GM19438 (cell line): ENCODE results near the gene MACC1.
"Not testable (repeated sequence)": the region's sequence is repeated elsewhere in the genome, so short reads cannot be mapped to it uniquely, and the experiment has no call there.

Experiments
- ATAC-seq: cut with Tn5 transposase; IDR thresholded peaks from one replicate; pipeline ENCODE4 v1.9.1; 2021; ENCODE audit warnings: low read depth; ENCODE audit not compliant: unreplicated experiment

MACC1 gene

DNA sequence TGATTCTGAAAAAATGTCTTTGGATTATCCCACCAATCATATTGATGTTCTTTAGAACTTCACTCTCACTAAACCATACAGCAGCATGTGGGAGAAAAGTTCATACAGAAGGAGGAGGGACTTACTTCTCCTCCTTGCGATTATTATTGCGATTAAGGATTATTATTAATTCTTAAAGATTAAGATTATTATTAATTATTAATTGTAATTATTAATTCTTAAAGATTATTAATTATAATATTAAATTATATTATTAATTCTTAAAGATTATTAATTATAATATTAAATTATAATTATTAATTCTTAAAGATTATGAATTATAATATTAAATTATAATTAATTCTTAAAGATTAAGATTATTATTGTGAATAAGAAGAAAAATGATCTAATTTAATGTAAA is 80.5 kb downstream of the MACC1 start:
- no peak for ATAC-seq

DNA sequence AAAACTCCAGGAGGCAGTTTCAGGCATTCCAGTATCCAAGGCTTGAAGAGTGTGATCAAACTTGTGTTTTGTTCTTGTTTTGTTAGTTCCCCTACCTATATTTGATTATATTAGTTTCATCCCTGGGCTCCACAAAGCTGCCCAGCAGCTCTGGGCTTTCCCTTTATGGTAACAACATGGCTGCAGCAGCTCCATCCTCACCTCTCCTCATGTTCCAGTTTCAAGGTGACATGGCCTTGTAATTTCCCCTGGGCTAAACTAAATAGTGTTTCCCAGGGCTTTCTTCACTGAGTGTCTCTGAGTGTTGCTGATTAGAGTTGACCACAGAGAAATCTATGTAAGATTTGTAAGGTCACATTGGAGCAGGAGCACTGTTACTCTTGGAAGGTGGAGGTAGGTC is 83.4 kb downstream of the MACC1 start:
- ATAC-seq, result no peak

DNA sequence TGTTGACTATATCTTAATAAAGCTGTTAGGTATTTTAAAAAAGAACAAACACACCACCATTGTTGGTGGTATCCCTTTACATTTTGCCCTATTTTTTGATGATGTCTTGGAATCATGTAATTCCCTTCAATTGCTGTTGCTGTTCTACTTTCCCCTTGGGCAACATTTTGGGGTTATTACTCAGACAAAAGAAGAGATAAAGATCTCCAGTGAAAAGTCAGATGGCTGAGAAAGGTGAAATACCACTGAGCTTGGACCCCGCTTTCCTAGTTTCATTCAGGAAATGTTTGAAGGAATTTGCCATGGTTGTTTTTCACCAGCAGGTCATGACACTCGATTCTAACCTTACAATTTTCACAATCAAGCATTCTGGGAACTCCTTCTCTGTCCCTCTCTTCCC is 84.6 kb downstream of the MACC1 start:
- no peak for ATAC-seq

DNA sequence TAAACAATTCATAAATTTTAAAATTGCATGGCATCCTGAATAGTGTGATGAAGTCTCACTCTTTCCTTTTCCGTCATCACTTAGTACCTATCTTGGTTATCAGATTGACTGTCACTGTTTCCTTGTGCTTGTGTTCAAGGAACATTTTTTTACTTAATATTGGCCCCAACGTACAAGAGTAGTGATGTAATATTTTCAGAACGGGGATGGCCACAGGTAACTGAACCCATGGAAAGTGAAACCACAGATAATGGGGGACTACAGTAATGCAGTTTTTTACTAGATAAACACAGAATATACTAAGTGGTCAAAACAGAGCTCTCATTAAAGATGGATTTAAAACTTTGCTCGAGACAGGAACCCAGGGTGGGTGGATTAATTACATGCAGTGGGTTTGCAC is 85.4 kb downstream of the MACC1 start:
- no peak for ATAC-seq

DNA sequence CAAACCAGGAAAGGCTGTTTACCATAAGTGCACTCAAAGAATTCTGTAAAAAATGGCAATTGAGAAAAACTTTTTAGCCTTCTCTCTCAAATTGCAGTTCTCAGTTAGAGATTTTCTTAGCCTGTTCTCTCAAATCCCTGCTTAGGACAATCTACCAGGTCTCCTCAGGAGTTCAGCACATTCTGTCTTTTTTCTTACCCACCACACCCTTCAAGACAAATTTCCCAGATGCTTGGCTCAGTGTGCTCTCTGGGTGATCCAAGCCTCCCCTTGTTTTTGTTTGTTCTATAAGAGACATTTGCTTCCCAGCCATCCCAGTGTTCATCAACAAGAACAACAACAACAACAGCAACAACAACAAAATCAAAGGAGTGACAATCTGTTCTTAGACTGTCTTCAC is 87.3 kb downstream of the MACC1 start:
- ATAC-seq, result no peak

DNA sequence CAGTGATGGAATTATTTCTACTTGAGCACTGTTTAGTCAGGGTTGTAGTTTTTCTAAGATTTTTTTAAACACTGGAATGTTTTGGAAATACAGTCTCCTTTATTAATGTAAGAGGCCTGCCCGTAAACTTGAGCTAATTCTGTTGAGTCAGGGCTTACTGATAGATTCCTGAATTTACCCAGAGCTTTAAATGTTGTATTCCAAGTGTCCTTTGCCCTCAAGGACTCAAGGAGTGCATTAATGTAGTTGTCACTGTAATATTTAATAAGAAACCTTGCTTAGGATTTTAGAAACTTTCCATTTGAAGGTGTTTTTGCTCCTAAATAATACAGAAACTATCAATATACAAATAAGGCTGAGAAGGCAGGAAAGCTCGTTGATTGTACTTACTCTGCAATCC is 89.2 kb downstream of the MACC1 start:
- no peak for ATAC-seq

DNA sequence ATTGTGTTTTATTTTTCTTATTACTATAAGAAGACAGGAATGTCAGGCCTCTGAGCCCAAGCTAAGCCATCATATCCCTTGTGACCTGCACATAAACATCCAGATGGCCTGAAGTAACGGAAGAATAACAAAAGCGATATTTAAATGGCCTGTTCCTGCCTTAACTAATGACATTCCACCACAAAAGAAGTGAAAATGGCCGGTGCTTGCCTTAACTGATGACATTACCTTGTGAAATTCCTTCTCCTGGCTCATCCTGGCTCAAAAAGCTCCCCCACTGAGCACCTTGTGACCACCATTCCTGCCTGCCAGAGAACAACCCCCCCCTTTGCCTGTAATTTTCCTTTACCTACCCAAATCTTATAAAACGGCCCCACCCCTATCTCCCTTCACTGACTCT is 91.1 kb downstream of the MACC1 start:
- not testable (repeated sequence) for ATAC-seq

DNA sequence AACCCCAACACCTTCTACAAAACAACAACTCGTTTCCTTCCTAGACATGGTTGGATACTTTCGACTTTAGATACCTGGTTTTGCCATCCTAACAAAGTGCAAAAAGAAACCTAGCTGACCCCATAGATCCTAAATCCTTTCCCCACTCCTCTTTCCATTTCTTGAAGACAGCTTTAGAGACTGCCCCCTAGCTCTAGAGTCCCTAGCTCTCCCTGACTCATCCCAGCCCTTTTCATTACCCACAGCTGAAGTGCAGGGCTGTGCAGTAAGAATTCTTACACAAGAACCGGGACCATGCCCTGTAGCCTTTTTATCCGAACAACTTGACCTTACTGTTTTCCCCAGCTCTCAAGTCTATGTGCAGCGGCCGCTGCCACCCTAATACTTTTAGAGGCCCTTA is 93.1 kb downstream of the MACC1 start:
- not testable (repeated sequence) for ATAC-seq

DNA sequence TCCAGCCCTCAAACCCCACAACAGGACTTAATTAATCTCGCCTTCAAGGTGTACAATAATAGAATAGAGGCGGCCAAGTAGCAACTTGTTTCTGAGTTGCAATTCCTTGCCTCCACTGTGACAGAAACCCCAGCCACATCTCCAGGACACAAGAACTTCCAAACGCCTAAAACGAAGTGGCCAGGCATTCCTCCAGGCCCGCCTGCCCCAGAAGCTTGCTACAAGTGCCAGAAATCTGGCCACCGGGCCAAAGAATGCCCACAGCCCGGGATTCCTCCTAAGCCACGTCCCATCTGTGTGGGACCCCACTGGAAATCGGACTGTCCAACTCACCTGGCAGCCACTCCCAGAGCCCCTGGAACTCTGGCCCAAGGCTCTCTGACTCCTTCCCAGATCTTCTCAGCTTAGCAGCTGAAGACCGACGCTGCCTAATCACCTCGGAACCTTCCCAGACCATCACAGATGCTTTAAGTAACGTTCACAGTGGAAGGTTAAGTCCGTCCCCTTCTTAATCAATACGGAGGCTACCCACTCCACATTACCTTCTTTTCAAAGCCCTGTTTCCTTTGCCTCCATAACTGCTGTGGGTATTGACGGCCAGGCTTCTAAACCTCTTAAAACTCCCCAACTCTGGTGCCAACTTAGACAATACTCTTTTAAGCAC is 94.4 kb downstream of the MACC1 start:
- not testable (repeated sequence) for ATAC-seq

DNA sequence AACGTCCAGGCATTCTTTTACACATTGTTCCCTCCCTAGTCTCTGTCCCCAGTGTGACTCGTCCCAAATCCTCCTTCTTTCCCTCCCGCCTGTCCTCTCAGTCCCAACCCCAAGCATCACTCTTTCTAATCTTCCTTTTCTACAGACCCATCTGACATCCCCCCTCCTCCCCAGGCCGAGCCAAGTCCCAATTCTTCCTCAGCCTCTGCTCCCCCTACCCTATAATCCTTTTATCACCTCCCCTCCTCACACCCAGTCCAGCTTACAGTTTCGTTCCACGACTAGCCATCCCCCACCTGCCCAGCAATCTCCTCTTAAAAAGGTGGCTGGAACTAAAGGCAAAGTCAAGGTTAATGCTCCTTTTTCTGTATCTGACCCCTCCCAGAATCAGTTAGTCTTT is 95.1 kb downstream of the MACC1 start:
- no peak for ATAC-seq

DNA sequence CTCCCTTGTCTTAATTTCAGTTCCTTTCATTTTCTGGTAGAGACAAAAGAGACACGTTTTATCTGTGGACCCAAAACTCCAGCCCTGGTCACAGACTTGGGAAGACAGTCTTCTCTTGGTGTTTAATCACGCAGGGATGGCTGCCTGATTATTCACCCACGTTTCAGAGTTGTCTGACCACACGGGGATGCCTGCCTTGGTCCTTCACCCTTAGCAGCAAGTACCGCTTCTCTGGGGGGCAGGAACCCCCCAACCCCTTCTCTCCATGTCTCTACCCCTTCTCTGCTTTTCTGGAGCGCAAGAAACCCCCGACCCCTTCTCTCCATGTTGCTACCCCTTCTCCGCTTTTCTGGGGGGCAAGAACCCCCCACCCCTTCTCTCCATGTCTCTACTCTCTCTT is 95.8 kb downstream of the MACC1 start:
- ATAC-seq, result no peak

DNA sequence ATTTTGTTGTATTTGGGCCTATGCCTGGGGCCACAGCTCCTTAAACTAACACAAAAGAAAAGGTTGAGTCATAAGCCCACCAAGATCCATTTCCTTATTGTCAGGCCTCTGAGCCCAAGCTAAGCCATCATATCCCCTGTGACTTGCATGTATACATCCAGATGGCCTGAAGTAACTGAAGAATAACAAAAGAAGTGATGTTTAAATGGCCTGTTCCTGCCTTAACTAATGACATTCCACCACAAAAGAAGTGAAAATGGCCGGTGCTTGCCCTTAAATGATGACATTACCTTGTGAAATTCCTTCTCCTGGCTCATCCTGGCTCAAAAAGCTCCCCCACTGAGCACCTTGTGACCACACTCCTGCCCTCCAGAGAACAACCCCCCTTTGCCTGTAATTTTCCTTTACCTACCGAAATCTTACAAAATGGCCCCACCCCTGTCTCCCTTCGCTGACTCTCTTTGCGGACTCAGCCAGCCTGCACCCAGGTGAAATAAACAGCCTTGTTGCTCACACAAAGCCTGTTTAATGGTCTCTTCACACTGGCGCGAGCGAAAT is 96.5 kb downstream of the MACC1 start:
- ATAC-seq, result not testable (repeated sequence)

DNA sequence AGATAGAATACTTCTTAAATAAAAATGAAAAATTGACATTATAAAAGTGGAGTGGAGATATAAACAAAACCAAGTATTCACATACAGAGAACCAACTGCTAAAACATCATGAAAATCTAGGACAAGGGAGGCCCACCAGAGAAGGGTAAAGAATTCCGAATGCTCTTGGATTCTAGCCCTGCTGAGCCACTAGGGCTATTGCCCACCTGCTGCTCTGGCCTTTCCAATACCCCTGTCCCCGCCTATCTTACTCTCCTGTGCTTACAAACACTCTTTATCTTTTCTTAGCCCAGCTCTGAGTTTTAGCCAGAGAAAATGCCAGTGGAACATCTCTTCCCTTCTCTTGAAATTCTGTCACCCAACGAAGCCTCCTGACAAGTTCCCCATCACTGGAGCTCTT is 100.3 kb downstream of the MACC1 start:
- no peak for ATAC-seq

DNA sequence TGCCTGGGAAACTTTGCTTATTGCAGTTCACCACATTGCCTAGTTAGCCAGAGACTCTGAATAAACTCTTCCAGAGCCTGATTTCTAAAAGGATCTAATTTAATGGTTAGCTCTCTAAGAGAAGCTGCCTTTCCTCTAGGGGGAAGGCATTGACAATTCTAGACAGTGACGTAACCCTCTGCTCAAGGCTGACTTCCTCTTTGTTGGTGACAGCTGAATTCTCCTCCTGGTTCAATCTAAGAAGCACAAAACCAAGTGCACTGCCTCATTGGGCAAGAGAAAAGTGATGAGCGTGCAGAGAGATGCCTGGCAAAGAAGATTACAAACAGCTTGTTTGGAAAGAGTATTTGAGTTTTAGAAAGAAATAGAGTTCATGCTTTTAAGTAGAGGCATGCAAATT is 102.7 kb downstream of the MACC1 start:
- ATAC-seq, result peak; percentile 78

DNA sequence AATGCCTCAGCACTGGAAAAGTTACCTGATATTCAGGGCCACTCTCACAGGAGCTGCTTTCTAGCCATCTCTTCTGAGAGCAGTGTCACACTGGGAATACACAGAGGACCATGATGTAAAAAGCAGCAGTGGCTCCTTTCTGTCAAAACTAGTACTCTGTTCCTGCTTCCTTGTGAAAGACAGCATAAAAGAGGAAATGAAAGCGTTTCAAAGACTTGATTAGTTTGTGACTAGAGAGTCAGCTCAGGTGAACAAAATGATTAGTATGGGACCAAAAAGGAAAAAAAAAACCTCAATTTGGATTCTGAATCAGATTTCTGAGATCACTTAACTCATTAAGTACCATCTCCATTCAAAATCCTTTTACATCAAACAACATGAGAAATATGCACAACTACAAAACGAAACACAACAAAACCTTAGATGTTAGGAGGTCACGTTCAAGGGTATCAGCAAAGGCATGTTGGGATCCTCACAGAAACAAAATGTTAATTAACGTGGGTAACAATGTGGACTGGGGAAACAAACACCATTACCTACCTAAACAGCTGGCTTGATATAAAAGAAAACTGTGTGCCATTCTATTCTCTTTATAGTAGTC is 103.7 kb downstream of the MACC1 start:
- peak; percentile 90 for ATAC-seq

DNA sequence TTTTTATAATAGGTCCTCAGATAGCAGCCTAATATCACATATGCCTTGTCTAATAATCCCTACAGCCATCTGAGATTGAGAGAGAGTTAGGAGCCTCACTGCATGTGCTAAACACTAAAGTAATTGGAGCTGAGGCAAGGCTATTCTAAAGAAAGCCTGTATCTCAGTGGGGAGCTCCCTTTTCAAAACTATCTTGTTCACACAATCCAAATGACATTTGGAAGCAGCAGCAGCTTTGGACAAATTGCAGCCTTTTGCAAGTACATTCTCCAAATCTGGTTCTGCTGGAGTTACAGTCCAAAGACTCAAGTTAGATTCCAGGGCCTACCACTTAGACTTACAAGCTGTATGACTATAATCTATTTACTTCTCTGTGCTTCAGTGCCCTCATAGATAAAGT is 104.5 kb downstream of the MACC1 start:
- ATAC-seq, result no peak

DNA sequence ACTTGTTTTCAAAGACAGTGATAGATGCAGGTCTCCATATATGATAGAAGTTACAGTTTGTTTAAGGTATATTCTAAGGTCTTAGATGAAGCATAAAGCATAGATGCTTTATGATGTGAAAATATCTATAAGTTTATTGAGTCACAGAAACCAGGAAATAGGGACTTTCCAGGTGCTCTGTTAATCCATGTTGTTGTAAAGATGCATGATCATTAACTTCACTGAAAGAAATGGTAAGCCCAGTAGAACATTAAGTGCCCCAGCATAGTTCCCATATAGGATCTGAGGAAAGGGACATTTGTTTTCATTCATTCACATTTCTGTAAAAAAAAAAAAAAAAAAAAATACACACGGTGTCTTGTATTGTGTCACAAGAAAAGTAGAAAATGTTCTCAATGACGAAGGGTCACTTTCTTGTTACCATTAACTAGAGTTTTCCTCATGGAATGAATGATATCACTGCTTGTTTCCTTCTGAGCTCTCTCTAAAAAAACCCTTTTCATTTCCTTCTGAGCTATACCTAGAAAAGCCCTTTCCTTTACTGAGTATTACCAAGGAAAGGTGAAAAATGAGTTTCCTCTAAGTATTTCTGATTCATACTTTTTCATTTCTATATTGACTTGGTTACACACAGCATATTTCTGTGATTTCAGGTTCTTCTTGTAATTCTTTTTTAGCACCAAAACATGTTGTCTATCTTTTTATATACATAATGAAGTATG is 105.2 kb downstream of the MACC1 start:
- no peak for ATAC-seq

DNA sequence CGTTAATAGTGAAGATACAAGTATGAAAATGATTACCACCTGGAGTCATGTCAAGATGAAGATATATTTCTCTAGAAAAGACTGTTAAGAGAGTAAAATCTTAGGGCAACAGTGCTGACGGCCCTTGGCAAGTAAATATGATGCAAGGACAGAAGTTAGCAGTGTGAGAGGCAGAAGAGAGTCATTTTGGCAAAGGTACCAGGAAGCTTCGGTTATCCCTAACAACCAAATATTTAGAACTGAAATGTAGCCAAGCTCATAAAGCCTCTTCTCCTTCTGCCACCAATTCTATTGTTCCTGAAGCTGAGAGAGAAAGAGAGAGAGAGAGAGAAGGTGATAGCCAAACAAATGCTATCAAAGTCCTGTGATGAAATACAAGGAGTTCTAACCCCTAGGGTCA is 109.6 kb downstream of the MACC1 start:
- ATAC-seq, result no peak

DNA sequence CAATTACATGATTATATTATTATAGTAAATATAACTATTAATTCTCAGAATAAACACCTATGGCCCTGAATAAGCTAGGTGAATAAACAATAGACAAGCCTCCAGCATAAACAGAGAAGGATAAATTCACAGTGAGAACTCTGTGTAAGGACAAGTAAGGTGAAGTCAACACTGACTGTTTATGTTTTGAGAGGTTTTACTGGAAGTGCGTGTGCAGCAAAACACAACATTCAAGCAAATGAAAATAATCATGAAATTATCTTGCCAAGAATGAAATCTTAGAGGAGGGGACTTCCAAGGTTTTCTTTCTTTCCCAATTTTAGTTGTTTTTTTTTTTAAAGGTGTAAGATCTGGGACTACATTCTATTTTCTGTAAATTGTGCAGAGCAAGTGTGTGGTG is 112.5 kb downstream of the MACC1 start:
- no peak for ATAC-seq

DNA sequence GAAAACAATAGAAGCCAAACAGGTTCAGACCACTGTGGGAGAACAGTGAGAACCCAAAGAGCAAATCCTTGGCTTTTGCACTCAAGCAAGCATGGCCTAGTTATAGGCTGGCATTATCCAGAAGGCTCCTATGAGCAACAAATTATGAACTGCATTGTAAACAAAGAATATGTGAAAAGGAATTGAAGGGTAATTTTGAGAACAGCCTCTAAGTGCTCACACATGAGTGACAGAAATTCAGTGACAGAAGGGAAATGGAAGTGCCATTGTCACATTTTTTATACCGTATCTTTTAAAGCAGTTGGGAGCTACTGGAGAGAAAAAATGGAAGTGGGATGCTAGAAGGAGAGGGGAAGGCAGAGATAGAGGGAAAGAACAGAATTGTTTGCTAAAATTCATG is 114.2 kb downstream of the MACC1 start:
- ATAC-seq, result no peak

DNA sequence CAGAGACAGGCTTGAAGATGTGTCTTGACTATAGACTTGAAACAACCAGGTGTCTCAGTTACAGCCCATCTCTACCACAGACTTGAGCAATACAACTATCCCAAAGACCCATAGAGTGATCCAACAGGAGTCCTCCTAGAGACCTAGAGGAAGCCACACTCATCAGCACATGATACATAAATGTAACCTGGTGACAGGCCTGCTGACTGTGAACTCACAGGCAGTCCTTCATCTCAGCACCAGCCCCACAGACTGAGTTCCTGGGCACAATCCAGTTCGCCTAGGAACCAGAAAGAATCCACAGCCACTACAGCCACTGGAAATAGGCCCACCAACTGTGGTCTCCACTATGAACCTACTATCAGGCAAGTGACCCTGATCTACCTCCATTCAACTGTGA is 121.3 kb downstream of the MACC1 start:
- ATAC-seq, result no peak

DNA sequence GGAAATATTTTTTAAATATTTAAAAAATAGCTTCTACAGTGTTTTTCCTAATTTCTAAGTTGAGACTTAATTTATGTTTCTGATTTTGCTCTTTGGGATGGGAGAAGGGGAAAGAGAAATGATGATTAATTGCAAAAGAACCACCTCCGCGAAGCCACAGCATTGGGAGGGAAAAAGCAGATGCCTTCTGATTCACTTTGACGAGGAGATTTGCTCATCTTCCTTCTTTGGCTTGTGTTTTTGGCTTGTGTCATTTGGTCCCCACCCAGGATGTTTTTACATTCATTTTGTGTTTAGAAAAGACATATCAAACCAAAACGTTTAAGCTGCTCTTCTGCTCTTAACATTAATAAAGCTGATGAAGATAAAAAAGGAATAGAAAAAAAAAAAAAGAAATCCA is 121.7 kb downstream of the MACC1 start:
- ATAC-seq, result no peak
